ENCODE results near the gene SMIM26.

- TF ChIP-seq ZNF561 (CRISPR knock-in tag; conservative IDR thresholded peaks at IDR 0.05) (no peak), CTCF (IDR thresholded peaks at IDR 0.05 in 2 of 3, conservative IDR thresholded peaks at IDR 0.05 in 1 of 3; ENCODE audit: insufficient read depth in 2 of 3, low read depth in 1 of 3, low read length in 3 of 3) (no peak), ATF6 (CRISPR knock-in tag; IDR thresholded peaks at IDR 0.05) (no peak), NRF1 (conservative IDR thresholded peaks at IDR 0.05 in 1 of 2, IDR thresholded peaks at IDR 0.05 in 1 of 2) (no peak), FIP1L1 (IDR thresholded peaks at IDR 0.05; ENCODE audit: low read depth, low read length, poor library complexity, severe bottlenecking) (no peak), RERE (CRISPR knock-in tag; IDR thresholded peaks at IDR 0.05; ENCODE audit: borderline replicate concordance) (no peak), FOS (IDR thresholded peaks at IDR 0.05; ENCODE audit: extremely low read depth, insufficient read length) (no peak), YY1 (IDR thresholded peaks at IDR 0.05; ENCODE audit: borderline replicate concordance in 1 of 3, control insufficient read depth in 1 of 3, extremely low read depth in 1 of 3, insufficient read depth in 3 of 3, insufficient read length in 1 of 3, insufficient replicate concordance in 2 of 3, low read depth in 1 of 3, low read length in 2 of 3) (no peak), ZNF274 (IDR thresholded peaks at IDR 0.05; ENCODE audit: borderline replicate concordance, low read depth, low read length) (no peak), E2F3 (CRISPR knock-in tag; IDR thresholded peaks at IDR 0.05) (no peak)
Measured at GRCh38 chr20:18614244-18614643, 47.0 kb downstream of the SMIM26 start.
